LNCaP clone FGC (cell line): ENCODE measurements around the gene MAEA.

Source experiments
- DNase-seq: peaks from one replicate; pipeline ENCODE4 v3.0.0-alpha.2; 2011; ENCODE audit warnings: low read depth
- H3K4me3 ChIP-seq: 2 replicates; pipeline ENCODE4 v1.5.1; 2011; ENCODE audit warnings: mild to moderate bottlenecking, low read depth, low read length, control low read depth
- TF ChIP-seq, protein P1 (sequence below): IDR thresholded peaks from 2 replicates; pipeline ENCODE4 v1.5.1; 2012; ENCODE audit warnings: mild to moderate bottlenecking; ENCODE audit not compliant: control insufficient read depth, insufficient read depth; ENCODE audit errors: extremely low read depth

Gene MAEA

GRCh38 chr4:1243451-1244080 lies 46.1 kb upstream of the MAEA start:
- DNase-seq: no peak

GRCh38 chr4:1244081-1244977 lies 45.4 kb upstream of the MAEA start:
- no peak for DNase-seq
- TF ChIP-seq, protein P1, sequence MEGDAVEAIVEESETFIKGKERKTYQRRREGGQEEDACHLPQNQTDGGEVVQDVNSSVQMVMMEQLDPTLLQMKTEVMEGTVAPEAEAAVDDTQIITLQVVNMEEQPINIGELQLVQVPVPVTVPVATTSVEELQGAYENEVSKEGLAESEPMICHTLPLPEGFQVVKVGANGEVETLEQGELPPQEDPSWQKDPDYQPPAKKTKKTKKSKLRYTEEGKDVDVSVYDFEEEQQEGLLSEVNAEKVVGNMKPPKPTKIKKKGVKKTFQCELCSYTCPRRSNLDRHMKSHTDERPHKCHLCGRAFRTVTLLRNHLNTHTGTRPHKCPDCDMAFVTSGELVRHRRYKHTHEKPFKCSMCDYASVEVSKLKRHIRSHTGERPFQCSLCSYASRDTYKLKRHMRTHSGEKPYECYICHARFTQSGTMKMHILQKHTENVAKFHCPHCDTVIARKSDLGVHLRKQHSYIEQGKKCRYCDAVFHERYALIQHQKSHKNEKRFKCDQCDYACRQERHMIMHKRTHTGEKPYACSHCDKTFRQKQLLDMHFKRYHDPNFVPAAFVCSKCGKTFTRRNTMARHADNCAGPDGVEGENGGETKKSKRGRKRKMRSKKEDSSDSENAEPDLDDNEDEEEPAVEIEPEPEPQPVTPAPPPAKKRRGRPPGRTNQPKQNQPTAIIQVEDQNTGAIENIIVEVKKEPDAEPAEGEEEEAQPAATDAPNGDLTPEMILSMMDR: no peak
- peak overlapping the region; percentile 85 for H3K4me3 ChIP-seq

More at GRCh38 chr4:1243451-1244080, 46.1 kb upstream of the MAEA start:
- no peak overlapping the region for H3K4me3 ChIP-seq
- TF ChIP-seq, protein P1: no peak

- H3K4me3 ChIP-seq: peak overlapping the region; percentile 85
- DNase-seq: no peak
- TF ChIP-seq, protein P1: no peak
These were observed 44.7 kb upstream of the MAEA start for GRCh38 chr4:1244978-1245471.

DNA sequence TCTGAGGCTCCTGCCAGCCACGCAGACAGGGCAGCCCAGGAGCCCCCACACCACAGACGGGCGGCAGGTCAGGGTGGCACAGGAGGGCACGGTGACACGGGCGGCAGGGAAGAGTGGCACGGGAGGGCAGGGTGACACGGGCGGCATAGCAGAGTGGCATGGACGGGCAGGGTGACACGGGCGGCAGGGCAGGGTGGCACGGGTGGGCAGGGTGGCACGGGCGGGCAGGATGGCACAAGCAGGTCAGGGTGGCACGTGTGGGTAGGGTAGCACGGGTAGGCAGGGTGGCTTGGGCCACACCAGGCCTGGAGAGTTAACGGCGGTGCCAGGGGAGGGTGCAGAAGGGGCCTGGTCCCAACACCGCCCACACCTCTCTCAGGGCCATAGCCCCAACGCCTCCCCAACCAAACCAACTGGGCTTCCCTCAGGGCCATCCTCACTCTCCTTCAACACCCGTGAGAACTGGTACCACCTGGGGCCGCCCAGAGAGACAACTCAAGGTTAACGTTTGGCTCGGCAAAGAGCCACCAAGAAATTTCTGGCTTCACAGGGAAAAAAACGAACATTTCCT lies 44.1 kb upstream of the MAEA start:
- TF ChIP-seq, protein P1: no peak
- no peak for DNase-seq
- peak overlapping the region; percentile 85 for H3K4me3 ChIP-seq

GRCh38 chr4:1246111-1246881 lies 43.4 kb upstream of the MAEA start:
- H3K4me3 ChIP-seq: peak overlapping the region; percentile 85
- TF ChIP-seq, protein P1: no peak
- DNase-seq: no peak
